Fibroblast of gingiva (primary cell): ENCODE results near the gene CDYL2.

Source experiments
- DNase-seq: peaks from one replicate; pipeline ENCODE4 v3.0.0-alpha.2; 2011; ENCODE audit warnings: low read depth

The CDYL2 gene

GRCh38 chr16:80704751-80705505 is 99.5 kb downstream of the CDYL2 start:
- no peak for DNase-seq

- DNase-seq: no peak
These were observed 101.0 kb downstream of the CDYL2 start for GRCh38 chr16:80703131-80704071.

DNA sequence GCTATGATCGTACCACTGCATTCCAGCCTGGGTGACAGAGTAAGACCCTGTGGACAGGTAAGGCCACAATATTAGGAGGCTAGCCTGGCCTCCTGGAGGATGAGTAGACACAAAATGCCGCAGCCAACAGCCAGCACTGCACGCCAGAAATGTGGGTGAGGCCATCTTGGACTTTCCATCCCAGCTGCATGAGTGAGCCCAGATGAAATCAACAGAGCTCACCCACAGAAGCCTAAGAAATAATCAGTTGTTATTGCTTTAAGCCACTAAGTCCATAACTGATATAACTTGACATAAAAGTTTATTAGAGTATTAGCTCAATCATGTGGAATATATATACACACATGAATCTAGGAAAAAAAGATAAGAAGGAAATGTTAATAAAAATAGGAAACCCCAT is 101.7 kb downstream of the CDYL2 start:
- DNase-seq: no peak

GRCh38 chr16:80700558-80700957 is 103.8 kb downstream of the CDYL2 start:
- no peak for DNase-seq

GRCh38 chr16:80695020-80695419 is 109.4 kb downstream of the CDYL2 start:
- no peak for DNase-seq

- DNase-seq: no peak
These were observed 110.8 kb downstream of the CDYL2 start for GRCh38 chr16:80693553-80693952.

DNA sequence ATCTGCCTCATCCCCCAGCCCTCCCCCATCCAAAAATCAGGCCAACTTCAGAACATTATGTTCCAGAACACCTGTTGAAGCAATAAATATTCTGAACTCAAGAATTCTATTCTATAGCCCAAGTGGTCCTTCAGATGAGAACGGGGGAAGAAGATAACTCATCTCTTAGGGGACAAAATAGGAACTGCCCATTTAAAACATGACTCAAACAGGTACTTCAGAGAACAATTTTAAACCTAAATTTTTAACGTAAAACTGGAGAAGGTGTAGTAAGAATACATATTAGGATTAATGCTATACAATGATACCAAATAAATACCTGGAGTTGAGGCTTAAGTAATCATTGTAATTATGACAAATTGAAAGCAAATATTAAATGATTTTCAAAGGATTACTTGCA is 112.1 kb downstream of the CDYL2 start:
- no peak for DNase-seq

DNA sequence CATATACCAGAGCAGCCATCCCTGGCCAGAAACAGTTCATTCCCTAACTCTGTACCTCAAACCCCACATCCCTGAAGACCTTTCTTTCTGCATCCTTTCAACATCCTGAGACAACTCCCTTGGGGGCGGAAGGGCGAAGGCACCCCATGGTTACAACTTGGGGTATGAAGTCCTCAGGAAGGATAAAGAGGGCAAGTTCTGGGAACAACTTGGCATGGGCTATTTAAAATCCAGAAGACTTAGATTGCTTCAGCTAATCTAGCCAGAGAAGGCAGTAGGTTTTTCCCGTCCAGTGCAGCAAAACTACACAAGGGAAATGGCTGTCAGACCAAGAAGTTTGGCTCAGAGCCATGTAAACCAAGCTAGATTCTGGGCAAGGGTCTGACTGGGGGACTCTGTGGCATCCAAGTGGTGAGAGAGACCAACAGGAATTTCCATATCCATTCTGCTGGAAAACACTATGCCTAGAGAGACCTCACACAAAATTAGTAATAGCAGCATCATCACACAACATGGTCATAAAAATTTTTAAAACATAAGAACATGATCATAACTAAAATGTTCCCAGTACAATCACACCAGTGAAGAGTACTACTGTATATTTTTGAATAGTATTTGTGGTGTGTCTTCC is 113.2 kb downstream of the CDYL2 start:
- no peak for DNase-seq

DNA sequence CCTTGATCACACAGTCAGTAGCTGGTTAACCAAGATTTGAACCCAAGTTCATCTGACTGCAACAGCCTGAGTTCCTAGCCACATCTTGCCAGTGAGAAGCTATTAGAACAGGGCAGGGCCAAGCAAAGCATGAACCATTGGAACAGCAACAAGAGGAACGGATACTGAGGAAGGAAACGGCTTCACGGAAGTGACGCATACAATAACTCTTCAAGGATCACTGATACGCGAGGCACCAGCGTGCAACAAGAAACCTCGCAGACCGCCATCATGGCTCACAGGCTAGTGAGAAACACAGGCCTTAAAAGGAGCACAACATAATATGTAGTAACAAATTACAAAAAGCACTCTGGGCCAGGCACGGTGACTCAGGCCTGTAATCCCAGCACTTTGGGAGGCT is 114.9 kb downstream of the CDYL2 start:
- no peak for DNase-seq

GRCh38 chr16:80687606-80688005 is 116.8 kb downstream of the CDYL2 start:
- no peak for DNase-seq

DNA sequence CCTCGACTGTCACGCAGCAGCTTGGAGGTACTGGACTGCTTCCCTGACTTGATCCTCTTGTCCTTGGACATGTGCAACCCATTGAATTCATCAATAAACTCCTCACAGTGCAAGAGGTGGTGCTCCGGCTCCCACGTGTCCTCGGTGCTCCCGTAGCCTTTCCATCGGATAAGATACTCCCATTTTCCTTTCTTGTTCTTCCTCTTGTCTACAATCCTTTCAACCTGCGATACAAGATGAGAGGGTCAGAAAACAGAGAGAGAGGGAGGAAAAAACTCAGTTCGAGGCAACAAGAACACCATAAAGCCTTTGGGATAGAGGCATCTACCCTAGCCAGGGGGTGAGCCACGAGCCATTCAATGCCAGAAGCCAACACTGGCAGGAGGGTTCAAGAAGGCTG is 119.5 kb downstream of the CDYL2 start:
- DNase-seq: no peak

- DNase-seq: no peak
These were observed 120.1 kb downstream of the CDYL2 start for GRCh38 chr16:80684136-80684765.

DNA sequence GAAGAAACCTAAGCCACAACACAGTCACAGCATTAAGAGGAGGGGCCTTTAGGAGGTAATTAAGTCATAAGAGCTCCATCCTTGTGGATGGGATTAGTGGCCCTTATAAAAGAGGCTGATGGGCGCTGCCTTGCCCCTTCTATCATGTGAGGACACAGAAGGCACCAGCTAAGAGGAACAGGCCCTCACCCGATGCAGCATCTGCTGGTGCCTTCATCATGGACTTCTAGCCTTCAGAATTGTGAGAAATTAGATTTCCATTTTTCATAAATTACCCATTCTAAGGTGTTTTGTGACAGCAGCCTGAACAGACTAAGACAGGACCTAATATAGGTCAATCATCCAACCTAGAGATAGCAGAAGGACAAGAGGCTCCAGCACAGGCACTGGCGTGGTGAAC is 120.8 kb downstream of the CDYL2 start:
- DNase-seq: no peak

DNA sequence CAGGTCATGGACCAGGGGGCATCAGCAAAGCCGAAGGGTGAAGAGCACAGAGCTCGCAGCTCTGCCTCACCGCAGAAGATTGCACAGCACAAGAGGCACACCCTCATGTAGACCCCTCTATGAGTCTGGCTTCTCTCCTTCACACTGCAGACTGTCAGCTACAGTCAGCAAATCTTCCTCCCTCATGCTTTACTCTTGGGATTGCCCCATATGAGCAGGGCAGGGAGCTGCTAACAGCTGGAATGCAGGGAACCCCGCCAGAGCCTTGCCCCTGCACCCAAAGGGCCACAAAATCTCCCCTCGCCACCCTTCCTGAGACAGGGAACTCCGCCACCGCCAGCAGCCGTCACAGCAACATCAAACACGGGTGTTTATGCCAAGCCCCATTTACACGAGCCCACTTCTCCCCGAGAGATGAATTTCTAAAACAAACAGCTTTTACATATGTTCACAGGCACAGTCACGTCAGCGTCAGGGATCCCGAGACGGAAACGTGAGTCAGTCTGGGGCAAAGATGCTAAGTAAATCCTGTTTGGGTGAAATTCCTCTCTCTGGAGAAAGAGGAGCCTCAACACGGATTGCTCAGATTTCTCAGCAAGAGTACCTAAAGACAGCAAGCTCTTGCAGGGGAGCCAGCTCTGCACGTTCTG is 121.9 kb downstream of the CDYL2 start:
- DNase-seq: no peak

GRCh38 chr16:80681436-80681835 is 123.0 kb downstream of the CDYL2 start:
- no peak for DNase-seq

DNA sequence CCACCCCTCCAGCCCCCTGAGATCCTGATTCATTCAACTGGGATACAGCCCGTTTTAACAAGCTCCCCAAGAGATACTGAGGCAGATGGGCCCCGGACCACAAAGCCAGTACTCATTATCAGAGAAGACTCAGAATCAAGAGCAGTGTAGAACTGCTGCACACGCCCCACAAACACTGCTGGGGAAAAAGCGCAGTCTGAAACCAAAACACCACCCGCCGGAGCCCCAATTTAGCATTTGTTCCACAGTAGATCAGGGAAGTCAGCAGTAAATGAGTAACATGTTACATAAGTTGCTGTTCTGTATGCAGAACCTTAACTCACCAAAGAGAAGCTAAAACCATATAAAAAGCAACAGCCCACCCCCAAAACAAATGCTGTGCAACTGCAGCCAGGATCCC is 123.6 kb downstream of the CDYL2 start:
- no peak for DNase-seq

DNA sequence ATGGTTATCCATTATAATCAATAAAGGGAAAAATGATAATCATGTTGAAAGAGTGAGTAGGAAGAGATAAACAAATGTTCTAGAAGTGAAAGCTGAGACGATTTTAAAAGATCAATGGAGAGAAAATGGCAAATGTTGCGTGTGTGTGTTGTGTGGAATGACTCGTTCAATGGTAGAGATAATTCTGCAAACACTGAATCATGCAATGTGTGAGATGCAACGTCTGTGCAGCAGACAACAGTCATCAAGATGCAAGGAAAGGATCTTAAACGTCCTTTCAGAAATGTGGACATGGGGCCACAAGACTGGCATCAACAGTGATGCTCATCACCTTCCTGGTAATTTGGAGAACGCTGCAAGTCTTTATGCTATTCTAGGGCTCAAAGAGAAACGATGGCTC is 124.4 kb downstream of the CDYL2 start:
- DNase-seq: no peak

- DNase-seq: no peak
These were observed 129.5 kb downstream of the CDYL2 start for GRCh38 chr16:80674884-80675283.

DNA sequence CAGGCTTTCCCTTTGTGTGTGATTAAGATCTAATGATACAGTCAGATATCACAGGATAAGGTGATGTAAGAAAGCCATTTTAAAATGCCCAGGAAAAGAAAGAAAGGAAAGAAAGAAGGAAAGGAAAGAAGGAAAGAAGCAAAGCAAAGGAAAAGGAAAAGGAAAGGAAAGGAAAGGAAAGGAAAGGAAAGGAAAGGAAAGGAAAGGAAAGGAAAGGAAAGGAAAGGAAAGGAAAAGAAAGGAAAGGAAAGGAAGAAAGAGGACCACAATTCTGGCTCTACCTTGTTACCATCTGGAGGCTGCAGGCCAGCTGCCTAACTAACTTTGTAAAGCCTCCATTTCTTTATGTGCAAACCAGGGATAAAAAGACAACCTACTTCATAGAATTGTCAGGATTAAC is 132.0 kb downstream of the CDYL2 start:
- DNase-seq: no peak

DNA sequence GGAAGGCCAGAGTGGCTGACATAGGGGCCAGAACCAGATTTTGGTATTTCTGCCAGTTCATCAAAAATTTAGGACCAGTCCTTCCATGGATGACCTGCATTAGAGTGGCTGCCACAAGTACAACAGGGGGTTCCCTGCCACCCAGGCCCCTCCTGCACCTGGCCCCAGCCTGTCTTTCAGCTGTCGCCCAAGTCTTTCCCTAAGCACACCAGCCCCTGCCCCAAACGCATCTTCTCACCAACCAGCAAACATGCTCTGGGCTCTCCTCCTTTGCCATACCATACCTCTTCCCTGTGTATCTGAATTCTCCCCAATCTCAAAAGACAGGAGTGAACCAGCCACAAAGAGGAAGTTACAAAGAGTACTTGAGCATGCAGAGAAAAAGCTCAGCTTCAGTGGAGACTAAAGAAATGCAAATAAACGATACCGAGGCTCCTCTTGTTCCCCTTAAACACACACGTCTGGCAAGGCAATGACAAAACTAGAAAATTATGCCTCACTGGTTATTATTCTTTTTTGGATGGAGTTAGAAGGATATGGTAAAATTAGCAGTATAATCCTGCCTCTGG is 133.0 kb downstream of the CDYL2 start:
- no peak for DNase-seq

GRCh38 chr16:80670170-80670865 is 134.1 kb downstream of the CDYL2 start:
- no peak for DNase-seq
